Uterine smooth muscle cell (primary cell): ENCODE data around the gene TULP4. TPM values are rescaled to one million over a fixed set of nuclear protein-coding genes. Genes with fewer than 3 reads are reported as not detected.

Experiments
- total RNA-seq: library from RNA; depleted of rRNA; stranded (reverse); fragments of >200 nt; gene quantifications from 2 replicates; pipeline ENCODE4 v1.2.3, GENCODE V29; 2014

Gene TULP4
- 78.4 and 133 TPM in 2 replicates for total RNA-seq

GRCh38 chr6:158312165-158312564 is at the start of gene TULP4:
TULP4 (plus strand) TSS chr6:158312465; CDS start chr6:158314017, 1,552 bp downstream.

GRCh38 chr6:158559895-158560835 is 247.9 kb downstream of the TULP4 start, which contains the start of gene TMEM181:
TMEM181 (plus strand) TSS chr6:158560091; CDS start chr6:158560225, 134 bp downstream.

Other genes starting within 250 kb of the TULP4 start
- gene SERAC1, start 144.2 kb upstream of the TULP4 start, total RNA-seq = 9.6 and 16.7 TPM in 2 replicates
- 5.0 and 7.0 TPM in 2 replicates for gene GTF2H5, start 144.1 kb upstream of the TULP4 start, total RNA-seq
- 42.4 and 54.0 TPM in 2 replicates for gene TMEM181, start 247.6 kb downstream of the TULP4 start, total RNA-seq